Measurements from ENCODE around the gene SEPTIN7.

DNA sequence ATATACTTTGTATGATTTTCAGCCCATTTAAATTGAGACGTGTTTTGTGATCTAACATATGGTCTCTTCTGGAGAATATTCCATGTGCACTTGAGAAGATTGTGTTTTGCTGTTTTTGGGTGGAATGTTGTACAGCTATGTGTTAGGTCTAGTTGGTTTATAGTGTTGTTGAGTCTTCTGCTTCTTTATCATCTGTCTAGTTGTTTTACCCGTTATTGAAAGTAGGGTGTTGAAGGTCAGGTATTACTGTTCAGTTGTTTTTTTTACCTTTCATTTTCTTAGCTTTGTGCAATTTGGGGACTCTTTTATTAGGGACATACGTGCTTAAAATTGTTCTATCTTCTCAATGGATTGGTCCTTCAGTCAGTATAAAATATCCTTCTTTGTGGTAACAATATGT is 18.5 kb downstream of the SEPTIN7 start:
- TF ChIP-seq, protein P1, sequence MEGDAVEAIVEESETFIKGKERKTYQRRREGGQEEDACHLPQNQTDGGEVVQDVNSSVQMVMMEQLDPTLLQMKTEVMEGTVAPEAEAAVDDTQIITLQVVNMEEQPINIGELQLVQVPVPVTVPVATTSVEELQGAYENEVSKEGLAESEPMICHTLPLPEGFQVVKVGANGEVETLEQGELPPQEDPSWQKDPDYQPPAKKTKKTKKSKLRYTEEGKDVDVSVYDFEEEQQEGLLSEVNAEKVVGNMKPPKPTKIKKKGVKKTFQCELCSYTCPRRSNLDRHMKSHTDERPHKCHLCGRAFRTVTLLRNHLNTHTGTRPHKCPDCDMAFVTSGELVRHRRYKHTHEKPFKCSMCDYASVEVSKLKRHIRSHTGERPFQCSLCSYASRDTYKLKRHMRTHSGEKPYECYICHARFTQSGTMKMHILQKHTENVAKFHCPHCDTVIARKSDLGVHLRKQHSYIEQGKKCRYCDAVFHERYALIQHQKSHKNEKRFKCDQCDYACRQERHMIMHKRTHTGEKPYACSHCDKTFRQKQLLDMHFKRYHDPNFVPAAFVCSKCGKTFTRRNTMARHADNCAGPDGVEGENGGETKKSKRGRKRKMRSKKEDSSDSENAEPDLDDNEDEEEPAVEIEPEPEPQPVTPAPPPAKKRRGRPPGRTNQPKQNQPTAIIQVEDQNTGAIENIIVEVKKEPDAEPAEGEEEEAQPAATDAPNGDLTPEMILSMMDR (IDR thresholded peaks at IDR 0.05), result no peak
- TF ChIP-seq EZH2phosphoT487 (IDR thresholded peaks at IDR 0.05), result no peak

Measured in neural progenitor cell (in vitro differentiated cells).